Measurements from ENCODE around the gene KAZALD1. TPM values are rescaled to one million over a fixed set of nuclear protein-coding genes. Genes with fewer than 3 reads are reported as not detected.
A peak's percentile ranks its signal among the peaks of the same experiment; 100 is the strongest.

KAZALD1 gene
- total and polyA plus RNA-seq, 2 donors (not counting 1 experiment from before 2014, with no cell fraction given): 0.34 to 0.37 TPM

GRCh38 chr10:101042667-101043362, 19.0 kb upstream of the KAZALD1 start:
- TF ChIP-seq EZH2 (IDR thresholded peaks at IDR 0.05; ENCODE audit: borderline replicate concordance, insufficient read depth, low read depth, low read length, poor library complexity, severe bottlenecking) (no peak), CTCF (IDR thresholded peaks at IDR 0.05) (no peak)
- Mint-ChIP-seq H3K27ac (peak overlapping the region; percentile 90), H3K27me3 (peaks cover 19% of the 10 kb centered on the region), H3K9me3 (ENCODE audit: insufficient read depth) (no peaks in the 10 kb centered on the region), H3K4me1 (peaks cover 17% of the 10 kb centered on the region), H3K4me3 (peak overlapping the region; percentile 100)
- WGBS (ENCODE audit: insufficient coverage): 6% methylated on average over 34 of the region's 40 CpGs
- Histone ChIP-seq H2AFZ (ENCODE audit: insufficient read depth, low read depth, low read length, poor library complexity, severe bottlenecking) (peak overlapping the region; percentile 92), H3K4me1 (ENCODE audit: control insufficient read depth in 2 of 2, insufficient read depth in 2 of 2, low read length in 2 of 2) (peaks cover 6 to 15% of the 10 kb centered on the region in 2 donors), H3K9me3 (ENCODE audit: control extremely low read depth in 1 of 3, control insufficient read depth in 2 of 3, insufficient read depth in 1 of 3, low read length in 2 of 3) (peaks cover 0 to 4% (median 0%) of the 10 kb centered on the region in 3 donors), H3K9ac (ENCODE audit: low read length) (peak overlapping the region; percentile 69), H4K20me1 (ENCODE audit: control insufficient read depth, insufficient read depth, low read length, poor library complexity, severe bottlenecking) (no peaks in the 10 kb centered on the region), H3K27ac (ENCODE audit: low read length in 2 of 2) (peak overlapping the region in 1 of 2 donors; percentile 76), H3K27me3 (replicated peaks in 1 of 4; ENCODE audit: control extremely low read depth in 1 of 4, control insufficient read depth in 3 of 4, insufficient read depth in 4 of 4, low read length in 3 of 4) (peaks cover 0 to 22% (median 6%) of the 10 kb centered on the region in 4 experiments), H3K79me2 (ENCODE audit: control insufficient read depth, insufficient read depth, low read length) (no peaks in the 10 kb centered on the region), H3K36me3 (replicated peaks in 1 of 2; ENCODE audit: control extremely low read depth in 1 of 2, control insufficient read depth in 1 of 2, extremely low read depth in 1 of 2, insufficient read depth in 2 of 2, low read length in 1 of 2) (peaks cover 0 to 3% of the 10 kb centered on the region in 2 experiments), H3K4me2 (replicated peaks; ENCODE audit: low read depth, low read length, poor library complexity, severe bottlenecking) (peak overlapping the region; percentile 78), H3K4me3 (ENCODE audit: control extremely low read depth in 1 of 5, extremely low read depth in 1 of 5, insufficient read depth in 1 of 5, low read depth in 2 of 5, low read length in 4 of 5) (peak overlapping the region; percentile 50 to 76 (median 68))
- peak; percentile 90 for ATAC-seq (ENCODE audit: low read depth)
- CTCF ChIA-PET: interaction anchor here (1.0 to 7.8 kb wide), 13 partner anchors 8 to 98 kb away, joined by 3 to 306 read pairs (median 9); partner anchors contain the start of genes KAZALD1, PDZD7 and SFXN3
- intact Hi-C loops (cut with micrococcal nuclease): loop anchor here (1.0 to 5.0 kb wide), 3 partner anchors 7 to 309 kb away; partner anchors contain the start of gene BTRC
- DNase-seq: peak; percentile 88
- POLR2A ChIA-PET: interaction anchor here (0.5 to 2.1 kb wide), 8 partner anchors 9 to 1674 kb away, joined by 3 to 20 read pairs (median 5); partner anchors contain the start of genes KAZALD1, PDZD7 and SFXN3

Data from B cell (primary cell).